ENCODE results near the gene FAM3D.

FAM3D gene

GRCh38 chr3:58657036-58657520 lies 9.5 kb downstream of the FAM3D start:
- no peak for DNase-seq (ENCODE audit: low read depth in 3 of 3, low spot score in 1 of 3)

DNA sequence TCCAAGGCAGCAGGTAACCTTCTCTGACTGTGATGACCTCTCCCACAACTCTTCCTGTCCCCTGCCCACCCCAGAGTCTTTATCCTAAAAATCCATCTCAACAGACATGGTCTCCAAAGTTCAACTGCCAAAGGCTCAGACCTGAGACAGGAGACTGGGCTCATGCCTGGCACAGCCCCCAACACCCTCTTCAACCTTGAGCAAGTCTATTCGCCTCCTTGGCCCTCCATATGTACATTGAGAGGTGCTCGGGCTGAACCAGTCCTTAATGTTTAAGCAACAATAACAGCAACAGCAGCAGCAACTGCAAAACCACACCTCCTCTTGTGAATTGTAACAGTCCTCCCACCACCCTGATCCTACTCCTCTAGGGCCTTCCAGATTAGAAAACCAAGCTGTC lies 9.9 kb downstream of the FAM3D start:
- DNase-seq (ENCODE audit: low read depth in 3 of 3, low spot score in 1 of 3): no peak

- DNase-seq (ENCODE audit: low read depth in 3 of 3, low spot score in 1 of 3): no peak
These were observed 12.1 kb downstream of the FAM3D start for GRCh38 chr3:58654466-58654865.

- DNase-seq (ENCODE audit: low read depth in 3 of 3, low spot score in 1 of 3): no peak
These were observed 13.9 kb downstream of the FAM3D start for GRCh38 chr3:58652624-58653023.

- DNase-seq (ENCODE audit: low read depth in 3 of 3, low spot score in 1 of 3): no peak
These were observed 15.3 kb downstream of the FAM3D start for GRCh38 chr3:58651276-58651675.

GRCh38 chr3:58647381-58648141 lies 19.0 kb downstream of the FAM3D start:
- DNase-seq (ENCODE audit: low read depth in 3 of 3, low spot score in 1 of 3): no peak

DNA sequence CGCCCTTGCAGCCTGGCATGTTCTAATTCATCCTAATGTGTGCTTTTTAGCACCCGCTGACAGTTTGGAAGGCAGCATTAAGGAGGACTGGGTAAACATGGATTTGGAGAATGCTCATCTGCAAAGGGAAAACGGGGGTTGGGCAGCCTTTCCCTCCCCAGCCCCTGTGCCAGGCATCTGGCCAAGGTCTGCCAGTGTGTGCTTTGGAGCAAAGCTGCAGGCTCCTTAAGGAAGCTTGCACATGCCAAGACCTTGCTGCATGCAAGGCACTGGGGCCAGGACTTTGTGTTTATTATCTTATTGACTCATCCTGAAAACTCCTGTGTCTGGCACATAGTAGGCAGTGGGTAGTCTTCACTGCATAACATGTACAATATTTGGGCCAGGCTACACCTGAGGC lies 20.1 kb downstream of the FAM3D start:
- no peak for DNase-seq (ENCODE audit: low read depth in 3 of 3, low spot score in 1 of 3)

GRCh38 chr3:58645726-58646125 lies 20.8 kb downstream of the FAM3D start:
- no peak for DNase-seq (ENCODE audit: low read depth in 3 of 3, low spot score in 1 of 3)

GRCh38 chr3:58642846-58643245 lies 23.7 kb downstream of the FAM3D start:
- no peak for DNase-seq (ENCODE audit: low read depth in 3 of 3, low spot score in 1 of 3)

- DNase-seq (ENCODE audit: low read depth in 3 of 3, low spot score in 1 of 3): peak in 2 of 3 donors; percentile 4 to 46
These were observed 25.7 kb downstream of the FAM3D start for GRCh38 chr3:58640700-58641372.

- DNase-seq (ENCODE audit: low read depth in 3 of 3, low spot score in 1 of 3): no peak
These were observed 26.7 kb downstream of the FAM3D start for GRCh38 chr3:58639842-58640241.

GRCh38 chr3:58639001-58639400 lies 27.6 kb downstream of the FAM3D start:
- no peak for DNase-seq (ENCODE audit: low read depth in 3 of 3, low spot score in 1 of 3)

- DNase-seq (ENCODE audit: low read depth in 3 of 3, low spot score in 1 of 3): no peak
These were observed 28.0 kb downstream of the FAM3D start for GRCh38 chr3:58638591-58638990.

- no peak for DNase-seq (ENCODE audit: low read depth in 3 of 3, low spot score in 1 of 3)
These were observed 29.1 kb downstream of the FAM3D start for GRCh38 chr3:58637509-58637908.

DNA sequence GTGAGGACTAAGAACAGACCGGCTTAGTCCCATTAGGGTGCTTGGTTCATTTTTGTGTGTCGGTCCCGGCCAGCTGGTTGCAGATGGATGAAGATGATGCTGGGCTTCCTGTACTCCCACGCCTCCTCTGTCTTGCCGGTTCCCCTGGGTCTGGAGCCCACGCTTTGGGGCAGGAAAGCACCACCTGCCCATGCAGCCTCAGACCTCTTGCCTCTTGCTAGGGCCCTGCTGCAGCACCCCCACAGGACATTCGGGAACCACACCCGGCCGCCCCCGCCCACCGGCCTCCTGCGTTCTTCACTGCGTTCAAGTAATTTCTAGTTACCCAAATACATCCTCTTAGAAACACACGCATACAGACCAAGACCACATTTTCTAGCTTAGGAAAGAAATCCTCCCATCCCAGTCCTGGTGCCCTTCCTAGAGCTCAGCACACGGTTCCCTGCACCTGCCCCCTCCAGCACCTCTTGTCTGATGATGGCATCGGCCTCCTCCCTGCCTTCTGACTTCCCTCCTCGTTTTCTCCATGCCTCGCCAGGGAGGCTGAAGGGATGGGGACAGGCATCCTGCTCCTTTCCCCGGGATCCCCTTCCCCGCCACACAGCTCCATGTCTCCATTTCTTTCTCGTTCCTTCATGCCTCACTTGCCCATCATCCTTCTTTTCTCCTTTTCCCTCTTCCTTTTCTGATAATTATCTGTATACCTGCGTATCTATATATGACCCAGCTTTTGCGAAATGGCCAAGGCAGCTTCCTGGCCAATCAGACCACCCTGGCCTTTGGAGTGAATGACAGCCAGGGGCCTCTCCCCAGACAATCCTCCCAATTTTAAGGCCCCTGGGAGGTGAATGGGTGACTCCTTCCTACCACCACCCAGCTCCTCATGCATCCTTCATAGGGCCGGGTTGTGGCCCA lies 30.9 kb downstream of the FAM3D start:
- DNase-seq (ENCODE audit: low read depth in 3 of 3, low spot score in 1 of 3): no peak

- DNase-seq (ENCODE audit: low read depth in 3 of 3, low spot score in 1 of 3): no peak
These were observed 33.3 kb downstream of the FAM3D start for GRCh38 chr3:58633157-58633865.

DNA sequence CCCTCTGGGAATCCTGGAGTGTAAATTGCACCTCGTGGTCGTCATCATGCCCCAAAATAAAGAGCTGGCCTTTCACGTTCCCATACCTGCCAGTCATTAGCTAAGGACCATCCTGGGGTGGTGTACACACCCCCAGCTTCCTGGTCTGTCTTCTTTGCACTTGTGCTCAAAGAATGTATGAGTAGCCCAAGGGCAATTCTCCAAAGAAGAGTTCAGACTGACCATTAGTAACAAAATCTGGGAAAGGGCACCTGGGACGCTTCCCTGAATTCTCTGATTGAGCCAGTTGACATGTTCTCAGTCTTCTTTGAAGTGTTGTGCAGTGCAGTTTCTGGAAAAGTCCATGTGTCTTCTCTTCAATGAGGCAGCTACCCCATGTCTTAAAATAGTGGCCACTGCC lies 34.8 kb downstream of the FAM3D start:
- no peak for DNase-seq (ENCODE audit: low read depth in 3 of 3, low spot score in 1 of 3)

- no peak for DNase-seq (ENCODE audit: low read depth in 3 of 3, low spot score in 1 of 3)
These were observed 35.9 kb downstream of the FAM3D start for GRCh38 chr3:58630710-58631092.

- peak in 2 of 3 donors; percentile 12 to 24 for DNase-seq (ENCODE audit: low read depth in 3 of 3, low spot score in 1 of 3)
These were observed 36.4 kb downstream of the FAM3D start for GRCh38 chr3:58630076-58630709.

- no peak for DNase-seq (ENCODE audit: low read depth in 3 of 3, low spot score in 1 of 3)
These were observed 36.9 kb downstream of the FAM3D start for GRCh38 chr3:58629629-58630028.
